Esophagus muscularis mucosa (tissue), 3 donors: ENCODE data around the gene SPRED2.

ENCODE experiments used
- POLR2A ChIP-seq: fragments of 450-650 bp; IDR thresholded peaks from one replicate; pipeline ENCODE4 v1.6.1; 2017; ENCODE audit warnings: antibody characterized with exemption, moderate library complexity, mild to moderate bottlenecking, low read depth
- TF ChIP-seq, protein P1 (sequence below), 3 experiments: fragments of 200-600 bp in 2 of 3; fragments of 450-650 bp in 1 of 3; sonication (generic) in 2 of 3; IDR thresholded peaks; one replicate each; pipeline ENCODE4 v1.5.1; 2017 to 2019; ENCODE audit warnings: antibody characterized with exemption in 3 of 3, mild to moderate bottlenecking in 2 of 3, moderate library complexity in 1 of 3

DNA sequence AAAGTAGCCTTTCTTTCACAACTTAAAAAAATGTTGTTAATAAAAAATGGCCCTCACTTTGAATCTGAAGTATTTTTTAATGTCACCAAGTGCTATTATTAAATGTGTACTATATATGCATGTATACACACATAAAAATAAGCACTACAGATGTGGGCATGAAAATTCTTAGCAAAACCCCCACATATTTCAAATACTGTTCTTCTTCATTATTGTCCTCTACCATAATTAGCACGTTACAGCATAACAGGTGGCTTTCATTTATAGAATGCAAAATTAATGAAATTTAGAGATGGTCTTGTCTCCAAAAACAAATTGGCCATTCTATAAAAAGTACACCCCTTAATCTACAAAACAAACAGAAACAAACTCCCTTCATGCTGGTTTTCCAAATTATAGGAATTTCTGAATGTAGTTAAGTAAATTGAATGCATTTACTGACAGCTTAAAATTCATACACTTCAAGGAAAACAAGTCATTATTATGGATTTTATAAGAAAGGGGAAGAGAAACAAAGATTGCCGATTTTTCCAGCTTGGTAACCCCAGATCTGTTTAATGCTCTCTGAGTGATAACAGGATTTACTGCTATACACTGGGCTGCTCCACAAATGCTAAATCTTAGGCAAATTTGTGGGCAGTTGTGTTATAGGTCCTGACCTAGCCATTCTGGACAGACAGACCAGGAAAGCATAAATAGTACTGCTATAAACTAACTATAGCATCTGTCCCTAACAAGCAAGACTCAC, 67.2 kb downstream of the SPRED2 start:
- TF ChIP-seq, protein P1, sequence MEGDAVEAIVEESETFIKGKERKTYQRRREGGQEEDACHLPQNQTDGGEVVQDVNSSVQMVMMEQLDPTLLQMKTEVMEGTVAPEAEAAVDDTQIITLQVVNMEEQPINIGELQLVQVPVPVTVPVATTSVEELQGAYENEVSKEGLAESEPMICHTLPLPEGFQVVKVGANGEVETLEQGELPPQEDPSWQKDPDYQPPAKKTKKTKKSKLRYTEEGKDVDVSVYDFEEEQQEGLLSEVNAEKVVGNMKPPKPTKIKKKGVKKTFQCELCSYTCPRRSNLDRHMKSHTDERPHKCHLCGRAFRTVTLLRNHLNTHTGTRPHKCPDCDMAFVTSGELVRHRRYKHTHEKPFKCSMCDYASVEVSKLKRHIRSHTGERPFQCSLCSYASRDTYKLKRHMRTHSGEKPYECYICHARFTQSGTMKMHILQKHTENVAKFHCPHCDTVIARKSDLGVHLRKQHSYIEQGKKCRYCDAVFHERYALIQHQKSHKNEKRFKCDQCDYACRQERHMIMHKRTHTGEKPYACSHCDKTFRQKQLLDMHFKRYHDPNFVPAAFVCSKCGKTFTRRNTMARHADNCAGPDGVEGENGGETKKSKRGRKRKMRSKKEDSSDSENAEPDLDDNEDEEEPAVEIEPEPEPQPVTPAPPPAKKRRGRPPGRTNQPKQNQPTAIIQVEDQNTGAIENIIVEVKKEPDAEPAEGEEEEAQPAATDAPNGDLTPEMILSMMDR (IDR thresholded peaks at IDR 0.05) = no peak
- no peak for TF ChIP-seq POLR2A
